HG03442 (cell line): Measurements from ENCODE around the gene KRT24.

Source experiments
- ATAC-seq: cut with Tn5 transposase; IDR thresholded peaks from one replicate; pipeline ENCODE4 v1.9.1; 2021; ENCODE audit warnings: mild to moderate bottlenecking, moderate library complexity; ENCODE audit not compliant: unreplicated experiment

The KRT24 gene

GRCh38 chr17:40695874-40696472 lies 7.6 kb downstream of the KRT24 start:
- ATAC-seq = no peak

- no peak for ATAC-seq
These were observed 9.0 kb downstream of the KRT24 start for GRCh38 chr17:40694584-40694983.

GRCh38 chr17:40687106-40687505 lies 16.4 kb downstream of the KRT24 start:
- no peak for ATAC-seq

- no peak for ATAC-seq
These were observed 17.4 kb downstream of the KRT24 start for GRCh38 chr17:40686192-40686591.

- ATAC-seq = no peak
These were observed 22.6 kb downstream of the KRT24 start for GRCh38 chr17:40680998-40681397.

- no peak for ATAC-seq
These were observed 24.0 kb downstream of the KRT24 start for GRCh38 chr17:40679523-40679907.

- ATAC-seq = no peak
These were observed 24.5 kb downstream of the KRT24 start for GRCh38 chr17:40678902-40679522.

GRCh38 chr17:40675905-40676304 lies 27.6 kb downstream of the KRT24 start:
- ATAC-seq = no peak

GRCh38 chr17:40672654-40673053 lies 30.9 kb downstream of the KRT24 start:
- ATAC-seq = no peak

- no peak for ATAC-seq
These were observed 32.3 kb downstream of the KRT24 start for GRCh38 chr17:40671282-40671681.

GRCh38 chr17:40666331-40666730 lies 37.2 kb downstream of the KRT24 start:
- no peak for ATAC-seq

GRCh38 chr17:40664582-40665333 lies 38.8 kb downstream of the KRT24 start, which contains the start of gene KRT222:
Gene KRT222, minus strand, starts transcription at chr17:40665177. Its CDS starts 78 bp downstream, at chr17:40665099.
- no peak for ATAC-seq

GRCh38 chr17:40663252-40663651 lies 40.3 kb downstream of the KRT24 start:
- ATAC-seq = no peak

- ATAC-seq = no peak
These were observed 43.6 kb downstream of the KRT24 start for GRCh38 chr17:40659911-40660310.

GRCh38 chr17:40658396-40658795 lies 45.2 kb downstream of the KRT24 start:
- no peak for ATAC-seq

- no peak for ATAC-seq
These were observed 51.6 kb downstream of the KRT24 start for GRCh38 chr17:40651939-40652338.

GRCh38 chr17:40648384-40648968 lies 55.1 kb downstream of the KRT24 start:
- ATAC-seq = peak; percentile 15
